Left cardiac atrium (tissue), 2 donors: ENCODE measurements around the gene ZIC5. TPM values are rescaled to one million over a fixed set of nuclear protein-coding genes. Genes with fewer than 3 reads are reported as not detected.

Source experiments
- total RNA-seq, 2 donors: library from RNA; stranded (reverse); fragmentation: NEBNext Ultra II Directional; extraction: Animal tissue kit (Norgen Biotek cat#: 25700); gene quantifications; one replicate each; pipeline ENCODE4 v1.2.1, GENCODE V29; 2021
- donor health status: DM: no; HTN: yes; CAD: no; lungs with severe emphysema.
- donor health status: DM: yes; HTN: yes; CAD: no.

ZIC5 gene
- total RNA-seq, 2 donors from 2014 or later: not detected

Other genes starting within 250 kb of the ZIC5 start
- gene ZIC2, start 10.0 kb upstream of the ZIC5 start, total RNA-seq: not detected
- 10 to 100 TPM; 47.1 to 51.1 TPM for gene PCCA, start 117.3 kb upstream of the ZIC5 start, total RNA-seq